SK-N-SH treated with all-trans-retinoic acid at 6 μM for 48 hours (cell line): ENCODE measurements around the gene IL11RA.

Experiments used
- CSDC2 ChIP-seq: fragments of 250-450 bp; sonication (Bioruptor Pico); IDR thresholded peaks from 2 replicates; pipeline ENCODE4 v1.5.0; 2020; ENCODE audit warnings: mild to moderate bottlenecking, moderate library complexity
- GLIS3 ChIP-seq: fragments of 250-450 bp; sonication (Bioruptor Pico); IDR thresholded peaks from 2 replicates; pipeline ENCODE4 v1.5.0; 2020; ENCODE audit warnings: mild to moderate bottlenecking, moderate library complexity
- TF ChIP-seq, protein P1 (sequence below): fragments of 250-450 bp; sonication (Bioruptor Pico); IDR thresholded peaks from 2 replicates; pipeline ENCODE4 v1.5.1; 2020; ENCODE audit warnings: low read depth, mild to moderate bottlenecking, moderate library complexity

DNA sequence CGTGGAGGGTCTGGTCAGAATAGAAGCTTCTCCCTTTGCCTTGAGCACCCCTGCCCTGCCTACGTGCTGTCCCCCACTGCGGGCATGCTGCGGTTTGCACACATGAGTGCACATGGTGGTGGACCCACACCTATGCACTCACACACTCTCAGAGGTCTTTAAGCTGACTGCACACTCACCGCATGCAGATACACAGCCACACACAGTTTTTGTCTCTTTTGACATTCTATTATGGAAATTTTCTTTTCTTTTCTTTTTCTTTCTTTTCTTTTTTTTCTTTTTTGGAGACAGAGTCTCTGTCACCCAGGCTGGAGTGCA, 22.5 kb upstream of the IL11RA start:
- TF ChIP-seq GLIS3 (CRISPR knock-in tag): no peak
- TF ChIP-seq, protein P1, sequence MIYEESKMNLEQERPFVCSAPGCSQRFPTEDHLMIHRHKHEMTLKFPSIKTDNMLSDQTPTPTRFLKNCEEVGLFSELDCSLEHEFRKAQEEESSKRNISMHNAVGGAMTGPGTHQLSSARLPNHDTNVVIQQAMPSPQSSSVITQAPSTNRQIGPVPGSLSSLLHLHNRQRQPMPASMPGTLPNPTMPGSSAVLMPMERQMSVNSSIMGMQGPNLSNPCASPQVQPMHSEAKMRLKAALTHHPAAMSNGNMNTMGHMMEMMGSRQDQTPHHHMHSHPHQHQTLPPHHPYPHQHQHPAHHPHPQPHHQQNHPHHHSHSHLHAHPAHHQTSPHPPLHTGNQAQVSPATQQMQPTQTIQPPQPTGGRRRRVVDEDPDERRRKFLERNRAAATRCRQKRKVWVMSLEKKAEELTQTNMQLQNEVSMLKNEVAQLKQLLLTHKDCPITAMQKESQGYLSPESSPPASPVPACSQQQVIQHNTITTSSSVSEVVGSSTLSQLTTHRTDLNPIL (CRISPR knock-in tag): no peak
- TF ChIP-seq CSDC2: no peak
